ENCODE measurements around the gene SPATS2. TPM values are rescaled to one million over a fixed set of nuclear protein-coding genes. Genes with fewer than 3 reads are reported as not detected.

Gene SPATS2
- total RNA-seq, 2 experiments from 2014 or later = 9.2 to 10.8 TPM

DNA sequence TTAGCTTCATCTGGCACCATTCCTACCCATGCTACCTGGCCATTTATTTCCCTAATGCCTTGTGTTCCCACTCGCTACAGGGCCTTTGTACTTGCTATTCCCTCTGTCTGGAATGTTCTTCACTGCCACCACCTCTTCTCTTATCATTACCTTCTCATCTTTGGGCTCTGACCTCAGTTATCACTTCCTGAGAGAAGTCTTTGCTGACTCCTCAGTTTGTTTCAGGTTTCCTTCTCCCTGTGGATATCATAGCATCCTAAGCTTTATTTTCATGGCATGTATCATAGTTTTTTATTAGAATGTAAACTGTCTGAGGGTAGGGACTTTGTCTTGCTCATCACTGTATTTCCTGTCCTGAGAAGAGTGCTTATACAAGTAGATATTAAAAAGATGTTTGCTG is 29.7 kb downstream of the SPATS2 start:
- H3K4me3 Mint-ChIP-seq = no peak overlapping the region
- ATAC-seq (no peak), DNase-seq (no peak)
- CTCF ChIA-PET = interaction anchor here (1.1 to 2.7 kb wide), 5 partner anchors 38 to 110 kb away, joined by 3 to 15 read pairs (median 4); no protein-coding TSS in a partner anchor
- H3K4me1 Mint-ChIP-seq (ENCODE audit: low read depth) = no peaks in the 10 kb centered on the region
- POLR2A ChIA-PET = interaction anchor here (1.0 kb wide), 1 partner anchor 33 kb away, joined by 4 read pairs; no protein-coding TSS in a partner anchor
- no peak for TF ChIP-seq CTCF (IDR thresholded peaks at IDR 0.05)
- H3K27ac Mint-ChIP-seq = no peak overlapping the region
- H3K36me3 Mint-ChIP-seq (ENCODE audit: low read depth) = no peaks in the 10 kb centered on the region
- H3K9me3 Mint-ChIP-seq = no peaks in the 10 kb centered on the region
- intact Hi-C loops (cut with micrococcal nuclease) = no loop called here
- no peaks in the 10 kb centered on the region for H3K27me3 Mint-ChIP-seq

DNA sequence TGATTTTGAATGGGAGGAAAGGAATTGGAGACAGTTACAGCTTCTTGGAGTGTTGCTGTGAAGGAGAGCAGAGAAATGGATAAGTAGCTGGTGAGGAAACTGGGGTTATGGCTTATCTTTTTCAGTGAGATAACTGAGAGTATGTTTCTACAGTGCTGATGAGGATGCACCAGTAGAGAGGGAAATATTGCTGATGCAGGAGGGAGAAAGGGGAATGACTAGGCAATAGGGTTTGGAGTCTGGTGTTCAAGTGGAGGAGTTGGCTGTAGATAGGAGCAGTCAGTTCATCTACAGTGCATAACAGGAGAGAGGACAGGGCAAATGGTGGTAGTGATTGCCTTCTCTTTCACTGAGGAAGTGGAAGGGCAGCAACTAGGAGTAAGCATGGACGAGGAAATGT is 33.0 kb downstream of the SPATS2 start:
- Mint-ChIP-seq H3K4me3 (no peak overlapping the region), H3K9me3 (no peaks in the 10 kb centered on the region), H3K27ac (no peak overlapping the region), H3K36me3 (ENCODE audit: low read depth) (no peaks in the 10 kb centered on the region), H3K27me3 (no peaks in the 10 kb centered on the region), H3K4me1 (ENCODE audit: low read depth) (peaks cover 5% of the 10 kb centered on the region)
- DNase-seq = no peak
- ChIA-PET POLR2A (interaction anchor here (1.1 kb wide), 1 partner anchor 19 kb away, joined by 5 read pairs; no protein-coding TSS in a partner anchor), CTCF (interaction anchor here (1.2 to 2.9 kb wide), 3 partner anchors 11 to 58 kb away, joined by 4 to 16 read pairs (median 7); no protein-coding TSS in a partner anchor)
- intact Hi-C loops (cut with micrococcal nuclease) = no loop called here
- TF ChIP-seq CTCF (IDR thresholded peaks at IDR 0.05) = no peak
- ATAC-seq = no peak

- TF ChIP-seq CTCF (IDR thresholded peaks at IDR 0.05) = no peak
- Mint-ChIP-seq H3K27ac (no peak overlapping the region), H3K9me3 (no peaks in the 10 kb centered on the region), H3K4me1 (ENCODE audit: low read depth) (peaks cover 5% of the 10 kb centered on the region), H3K36me3 (ENCODE audit: low read depth) (no peaks in the 10 kb centered on the region), H3K27me3 (no peaks in the 10 kb centered on the region), H3K4me3 (no peak overlapping the region)
- no peak for ATAC-seq
- DNase-seq = no peak
- ChIA-PET POLR2A (no interaction called here), CTCF (interaction anchor here (0.6 to 1.3 kb wide), 4 partner anchors 14 to 1296 kb away, joined by 3 to 6 read pairs (median 4); no protein-coding TSS in a partner anchor)
- intact Hi-C loops (cut with micrococcal nuclease) = no loop called here
Observed at GRCh38 chr12:49403971-49404450, 36.7 kb downstream of the SPATS2 start.

GRCh38 chr12:49404956-49405355 is 37.7 kb downstream of the SPATS2 start:
- no peak for TF ChIP-seq CTCF (IDR thresholded peaks at IDR 0.05)
- H3K9me3 Mint-ChIP-seq = no peaks in the 10 kb centered on the region
- no peaks in the 10 kb centered on the region for H3K36me3 Mint-ChIP-seq (ENCODE audit: low read depth)
- no peak overlapping the region for H3K27ac Mint-ChIP-seq
- intact Hi-C loops (cut with micrococcal nuclease) = no loop called here
- no peak overlapping the region for H3K4me3 Mint-ChIP-seq
- no peaks in the 10 kb centered on the region for H3K27me3 Mint-ChIP-seq
- ChIA-PET CTCF (interaction anchor here (0.6 to 1.6 kb wide), 5 partner anchors 15 to 1295 kb away, joined by 3 to 4 read pairs (median 3); no protein-coding TSS in a partner anchor), POLR2A (no interaction called here)
- ATAC-seq = no peak
- peaks cover 5% of the 10 kb centered on the region for H3K4me1 Mint-ChIP-seq (ENCODE audit: low read depth)
- no peak for DNase-seq

- ATAC-seq = no peak
- intact Hi-C loops (cut with micrococcal nuclease) = no loop called here
- Mint-ChIP-seq H3K27me3 (no peaks in the 10 kb centered on the region), H3K36me3 (ENCODE audit: low read depth) (no peaks in the 10 kb centered on the region), H3K4me3 (no peak overlapping the region), H3K4me1 (ENCODE audit: low read depth) (peaks cover 3% of the 10 kb centered on the region), H3K9me3 (no peaks in the 10 kb centered on the region), H3K27ac (no peak overlapping the region)
- ChIA-PET CTCF (no interaction called here), POLR2A (no interaction called here)
- DNase-seq = no peak
- TF ChIP-seq CTCF (IDR thresholded peaks at IDR 0.05) = no peak
Observed at GRCh38 chr12:49410818-49411217, 43.6 kb downstream of the SPATS2 start.
